Type B pancreatic cell (in vitro differentiated cells): ENCODE measurements around the gene FAM199X. TPM values are rescaled to one million over a fixed set of nuclear protein-coding genes. Genes with fewer than 3 reads are reported as not detected.
A peak's percentile ranks its signal among the peaks of the same experiment; 100 is the strongest.
"Not testable (repeated sequence)": the region's sequence is repeated elsewhere in the genome, so short reads cannot be mapped to it uniquely, and the experiment has no call there.

Source experiments
- DNase-seq: peaks from one replicate; pipeline ENCODE4 v3.0.0; 2021; ENCODE audit warnings: mixed read lengths; ENCODE audit not compliant: unreplicated experiment; ENCODE audit errors: extremely low spot score
- H3K27ac Mint-ChIP-seq: 2 replicates; pipeline ENCODE4 v1.8.0; 2021; ENCODE audit warnings: mild to moderate bottlenecking, mixed read lengths
- H3K27me3 Mint-ChIP-seq: 2 replicates; pipeline ENCODE4 v1.8.0; 2021; ENCODE audit warnings: mixed read lengths
- H3K36me3 Mint-ChIP-seq: 2 replicates; pipeline ENCODE4 v1.8.0; 2021; ENCODE audit warnings: mixed read lengths
- H3K4me1 Mint-ChIP-seq: one replicate; pipeline ENCODE4 v1.8.0; 2021; ENCODE audit warnings: mixed read lengths; ENCODE audit not compliant: unreplicated experiment
- H3K4me3 Mint-ChIP-seq: 2 replicates; pipeline ENCODE4 v1.8.0; 2021; ENCODE audit warnings: mild to moderate bottlenecking, mixed read lengths
- H3K9me3 Mint-ChIP-seq: 2 replicates; pipeline ENCODE4 v1.8.0; 2021; ENCODE audit warnings: mixed read lengths
- total RNA-seq: library from RNA; stranded (reverse); gene quantifications from 2 replicates; pipeline ENCODE4 v1.2.1, GENCODE V29; 2021; ENCODE audit warnings: low replicate concordance
- TF ChIP-seq, protein P1 (sequence below): fragments of 200-600 bp; sonication (generic); conservative IDR thresholded peaks from 2 replicates; pipeline ENCODE4 v1.5.0; 2021; ENCODE audit warnings: antibody characterized with exemption, mild to moderate bottlenecking

The FAM199X gene
- total RNA-seq, 1 donor from 2014 or later, result 17.4 TPM

DNA sequence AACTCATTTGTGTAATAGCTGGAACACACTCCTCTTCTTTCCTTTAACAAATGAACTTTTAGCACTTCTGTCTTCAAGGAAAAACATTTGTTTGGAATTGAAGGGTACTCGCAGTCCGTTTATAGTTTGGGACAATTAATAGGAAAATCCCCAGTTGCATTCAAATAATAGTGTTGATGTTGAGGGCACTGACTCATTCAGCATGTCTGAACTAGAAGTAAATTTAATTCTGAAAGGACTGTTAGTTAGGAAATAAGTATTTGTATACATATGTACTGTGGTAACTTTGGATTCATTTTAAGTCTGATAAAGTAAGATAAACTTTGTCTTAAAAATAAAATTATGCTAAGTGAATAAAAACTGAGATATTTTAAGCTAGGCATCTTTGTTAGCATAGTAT lies 27.2 kb downstream of the FAM199X start:
- TF ChIP-seq, protein P1, sequence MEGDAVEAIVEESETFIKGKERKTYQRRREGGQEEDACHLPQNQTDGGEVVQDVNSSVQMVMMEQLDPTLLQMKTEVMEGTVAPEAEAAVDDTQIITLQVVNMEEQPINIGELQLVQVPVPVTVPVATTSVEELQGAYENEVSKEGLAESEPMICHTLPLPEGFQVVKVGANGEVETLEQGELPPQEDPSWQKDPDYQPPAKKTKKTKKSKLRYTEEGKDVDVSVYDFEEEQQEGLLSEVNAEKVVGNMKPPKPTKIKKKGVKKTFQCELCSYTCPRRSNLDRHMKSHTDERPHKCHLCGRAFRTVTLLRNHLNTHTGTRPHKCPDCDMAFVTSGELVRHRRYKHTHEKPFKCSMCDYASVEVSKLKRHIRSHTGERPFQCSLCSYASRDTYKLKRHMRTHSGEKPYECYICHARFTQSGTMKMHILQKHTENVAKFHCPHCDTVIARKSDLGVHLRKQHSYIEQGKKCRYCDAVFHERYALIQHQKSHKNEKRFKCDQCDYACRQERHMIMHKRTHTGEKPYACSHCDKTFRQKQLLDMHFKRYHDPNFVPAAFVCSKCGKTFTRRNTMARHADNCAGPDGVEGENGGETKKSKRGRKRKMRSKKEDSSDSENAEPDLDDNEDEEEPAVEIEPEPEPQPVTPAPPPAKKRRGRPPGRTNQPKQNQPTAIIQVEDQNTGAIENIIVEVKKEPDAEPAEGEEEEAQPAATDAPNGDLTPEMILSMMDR, result no peak
- Mint-ChIP-seq H3K27ac (no peak overlapping the region), H3K36me3 (no peaks in the 10 kb centered on the region), H3K4me3 (no peak overlapping the region), H3K9me3 (no peaks in the 10 kb centered on the region), H3K4me1 (no peaks in the 10 kb centered on the region), H3K27me3 (no peaks in the 10 kb centered on the region)
- no peak for DNase-seq

GRCh38 chrX:104195013-104195412 lies 28.8 kb downstream of the FAM199X start:
- H3K4me3 Mint-ChIP-seq, result no peak overlapping the region
- H3K27me3 Mint-ChIP-seq, result no peaks in the 10 kb centered on the region
- H3K27ac Mint-ChIP-seq, result no peak overlapping the region
- H3K9me3 Mint-ChIP-seq, result no peaks in the 10 kb centered on the region
- H3K36me3 Mint-ChIP-seq, result no peaks in the 10 kb centered on the region
- no peak for DNase-seq
- no peaks in the 10 kb centered on the region for H3K4me1 Mint-ChIP-seq
- TF ChIP-seq, protein P1, result no peak

DNA sequence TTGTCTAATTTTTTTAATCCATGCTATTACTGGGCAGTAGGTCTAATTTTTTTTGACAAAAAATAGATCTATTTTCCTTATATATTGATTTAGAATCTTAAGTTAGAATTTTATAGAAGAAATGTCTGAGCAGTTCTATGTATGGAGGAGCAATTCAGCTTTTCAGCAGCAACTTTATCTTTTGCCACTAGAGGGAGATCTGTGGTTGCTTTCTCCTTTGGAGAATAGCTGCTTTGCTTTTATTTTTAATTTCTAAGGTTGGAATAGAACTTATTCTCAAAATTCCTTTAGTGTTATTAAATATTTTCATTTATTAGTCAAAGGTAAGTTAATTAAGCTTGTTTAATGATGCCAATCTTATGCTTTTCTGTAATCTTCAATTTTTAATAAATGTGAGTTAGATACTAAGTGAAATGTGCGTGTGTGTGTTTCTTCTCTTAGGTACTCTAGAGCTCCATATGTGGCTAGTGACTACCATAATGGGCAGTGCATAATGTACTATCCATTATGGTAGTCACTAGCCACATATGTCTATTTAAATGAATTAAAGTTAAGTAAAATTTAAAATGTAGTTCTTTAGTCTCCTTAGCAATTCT lies 29.3 kb downstream of the FAM199X start:
- Mint-ChIP-seq H3K27ac (no peak overlapping the region), H3K4me1 (no peaks in the 10 kb centered on the region), H3K9me3 (no peaks in the 10 kb centered on the region), H3K27me3 (no peaks in the 10 kb centered on the region), H3K4me3 (no peak overlapping the region), H3K36me3 (no peaks in the 10 kb centered on the region)
- no peak for DNase-seq
- TF ChIP-seq, protein P1, result peak; percentile 91

GRCh38 chrX:104205548-104205947 lies 39.3 kb downstream of the FAM199X start:
- Mint-ChIP-seq H3K27ac (no peak overlapping the region), H3K9me3 (no peaks in the 10 kb centered on the region), H3K4me1 (no peaks in the 10 kb centered on the region)

GRCh38 chrX:104211187-104211586 lies 44.9 kb downstream of the FAM199X start:
- no peaks in the 10 kb centered on the region for H3K9me3 Mint-ChIP-seq
- no peak overlapping the region for H3K27ac Mint-ChIP-seq
- H3K36me3 Mint-ChIP-seq, result no peaks in the 10 kb centered on the region
- H3K27me3 Mint-ChIP-seq, result no peaks in the 10 kb centered on the region
- DNase-seq, result no peak
- TF ChIP-seq, protein P1, result no peak
- no peak overlapping the region for H3K4me3 Mint-ChIP-seq
- H3K4me1 Mint-ChIP-seq, result no peaks in the 10 kb centered on the region

More at GRCh38 chrX:104205548-104205947, 39.3 kb downstream of the FAM199X start:
- no peaks in the 10 kb centered on the region for H3K36me3 Mint-ChIP-seq
- H3K27me3 Mint-ChIP-seq, result no peaks in the 10 kb centered on the region
- DNase-seq, result no peak
- no peak overlapping the region for H3K4me3 Mint-ChIP-seq
- TF ChIP-seq, protein P1, result no peak

DNA sequence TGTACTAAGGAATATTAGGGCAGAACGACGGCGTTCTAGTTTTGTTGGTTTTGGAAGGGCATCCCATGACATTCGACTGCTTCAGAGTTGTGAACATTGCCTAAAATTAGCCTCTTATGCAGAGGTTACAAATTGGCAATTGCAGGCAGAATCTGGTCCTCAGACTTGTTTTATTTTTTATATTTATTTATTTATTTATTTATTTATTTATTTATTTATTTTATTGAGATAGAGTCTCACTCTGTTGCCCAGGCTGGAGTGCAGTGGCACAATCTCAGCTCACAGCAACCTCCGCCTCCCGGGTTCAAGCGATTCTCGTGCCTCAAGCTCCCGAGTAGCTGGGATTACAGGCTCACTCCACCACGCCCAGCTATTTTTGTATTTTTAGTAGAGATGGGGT lies 63.8 kb downstream of the FAM199X start:
- not testable (repeated sequence) for DNase-seq, H3K9me3 Mint-ChIP-seq, H3K4me1 Mint-ChIP-seq, H3K4me3 Mint-ChIP-seq, H3K27me3 Mint-ChIP-seq, H3K27ac Mint-ChIP-seq, H3K36me3 Mint-ChIP-seq

Other genes starting within 250 kb of the FAM199X start
- 13.2 and 23.0 TPM in 2 replicates for gene TMSB15B, start 203.8 kb upstream of the FAM199X start, total RNA-seq
- gene H2BW1, start 152.7 kb upstream of the FAM199X start, total RNA-seq, result not detected in 2 replicates
- not detected in 2 replicates for gene H2BW2, start 126.5 kb upstream of the FAM199X start, total RNA-seq
- gene TMSB15C, start 90.2 kb upstream of the FAM199X start, total RNA-seq, result 4.4 and 16.5 TPM in 2 replicates
- gene ZCCHC18, start 53.9 kb upstream of the FAM199X start, total RNA-seq, result 2.6 and 9.0 TPM in 2 replicates
- gene SLC25A53, start 9.4 kb upstream of the FAM199X start, total RNA-seq, result 8.8 and 9.3 TPM in 2 replicates
- gene ESX1, start 88.5 kb downstream of the FAM199X start, total RNA-seq, result 0.19 TPM in 1 of 2 replicates, not detected in the other